GM18870 (cell line): ENCODE results near the gene ADAMTS14.

Source experiments
- ATAC-seq: cut with Tn5 transposase; IDR thresholded peaks from one replicate; pipeline ENCODE4 v1.9.1; 2021; ENCODE audit warnings: moderate library complexity; ENCODE audit not compliant: unreplicated experiment

Gene ADAMTS14

DNA sequence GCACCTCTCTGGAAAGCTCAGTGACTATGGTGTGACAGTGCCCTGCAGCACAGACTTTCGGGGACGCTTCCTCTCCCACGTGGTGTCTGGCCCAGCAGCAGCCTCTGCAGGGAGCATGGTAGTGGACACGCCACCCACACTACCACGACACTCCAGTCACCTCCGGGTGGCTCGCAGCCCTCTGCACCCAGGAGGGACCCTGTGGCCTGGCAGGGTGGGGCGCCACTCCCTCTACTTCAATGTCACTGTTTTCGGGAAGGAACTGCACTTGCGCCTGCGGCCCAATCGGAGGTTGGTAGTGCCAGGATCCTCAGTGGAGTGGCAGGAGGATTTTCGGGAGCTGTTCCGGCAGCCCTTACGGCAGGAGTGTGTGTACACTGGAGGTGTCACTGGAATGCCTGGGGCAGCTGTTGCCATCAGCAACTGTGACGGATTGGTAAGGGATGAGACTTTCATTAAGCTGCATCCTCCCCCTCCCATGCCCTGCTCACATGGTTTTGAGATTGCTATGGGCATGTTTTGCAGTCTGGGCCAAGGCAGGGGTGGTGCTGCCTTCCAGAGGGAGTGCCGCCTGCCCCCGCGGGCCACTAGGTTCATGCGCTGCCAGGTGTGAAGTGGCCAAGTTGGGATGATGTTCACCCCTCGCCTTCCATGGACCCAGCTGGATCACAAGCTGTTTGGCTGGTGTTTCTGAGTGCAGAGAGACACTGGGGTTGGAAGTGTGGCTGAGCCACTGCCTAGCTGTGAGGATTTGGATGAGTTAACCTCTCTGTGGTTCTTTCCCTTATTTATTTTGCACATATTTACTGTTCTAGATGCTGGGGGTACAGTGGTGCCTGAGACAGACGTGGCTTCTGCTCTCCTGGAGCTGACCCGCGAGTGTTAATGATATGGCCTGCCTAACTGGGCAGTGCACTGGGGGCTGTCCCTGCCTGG lies 2.5 kb downstream of the ADAMTS14 start:
- ATAC-seq, result no peak

DNA sequence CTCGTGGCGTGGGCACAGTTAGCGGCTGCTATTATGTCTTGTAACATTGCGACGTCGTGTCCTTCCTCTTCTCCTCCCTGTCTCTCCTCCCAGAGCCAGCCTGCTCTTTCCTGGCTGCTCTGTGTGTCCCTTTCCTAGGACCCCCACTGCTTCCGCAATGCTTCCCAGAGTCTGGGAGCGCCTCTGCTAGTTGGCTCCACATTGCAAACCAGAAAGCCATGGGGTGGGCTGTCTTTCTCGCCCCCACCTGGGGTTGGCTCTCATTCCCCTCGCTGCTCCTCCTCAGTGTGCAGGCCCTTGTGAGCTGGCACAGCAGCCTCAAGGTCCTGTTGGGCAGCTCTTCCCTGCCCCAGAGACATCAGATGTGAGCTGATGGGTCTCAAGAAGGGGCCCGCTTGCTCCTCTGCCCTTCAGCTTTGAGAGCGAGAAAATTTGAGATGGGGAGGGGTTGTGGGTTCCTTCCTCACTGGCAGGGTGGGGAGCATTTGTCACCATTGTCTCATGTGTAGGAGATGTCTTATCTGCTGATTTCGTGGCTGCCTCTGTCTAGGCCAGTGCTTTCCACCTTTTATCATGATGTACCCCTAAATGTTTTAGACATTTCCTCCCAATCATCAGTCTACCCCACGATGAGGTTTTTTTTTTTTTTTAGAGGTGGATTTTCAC lies 3.3 kb downstream of the ADAMTS14 start:
- ATAC-seq, result no peak

DNA sequence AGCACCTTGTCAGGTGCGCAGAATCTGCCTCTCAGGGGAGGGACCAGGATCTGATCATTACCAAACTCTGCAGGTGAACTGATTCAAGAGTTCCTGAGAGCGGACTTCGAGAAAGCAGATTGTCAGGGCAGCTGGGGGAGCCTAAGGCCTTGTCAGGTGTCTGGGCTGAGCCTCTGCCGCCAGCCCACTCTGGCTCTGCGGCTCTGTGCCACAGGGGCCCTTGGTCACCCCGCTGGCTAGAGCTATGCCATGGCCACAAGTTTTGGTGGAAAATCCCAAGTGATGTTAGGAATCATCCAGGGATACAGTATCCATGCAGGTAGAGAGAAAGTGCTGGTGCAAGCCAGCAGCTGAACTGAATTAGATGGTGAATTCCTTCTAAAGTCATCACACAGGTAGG lies 4.2 kb downstream of the ADAMTS14 start:
- no peak for ATAC-seq

DNA sequence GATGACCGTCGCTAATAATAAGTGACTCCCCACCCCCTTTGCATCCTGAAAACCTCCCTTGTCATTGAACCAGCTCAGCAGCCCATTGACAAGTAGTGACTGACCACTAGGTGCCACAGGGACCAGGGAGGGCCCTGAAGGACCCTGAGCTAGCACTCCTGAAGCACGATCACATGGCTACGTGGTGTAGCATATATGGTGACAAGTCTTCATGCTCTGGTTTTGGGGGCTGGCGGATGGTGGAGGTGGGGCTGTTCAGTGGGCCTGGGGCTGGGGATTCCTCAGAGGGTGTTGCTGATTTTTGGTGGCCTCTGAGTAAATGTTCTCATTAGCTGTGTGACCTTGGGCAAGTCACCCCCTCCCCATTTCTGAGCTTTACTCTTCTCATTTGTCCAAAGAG lies 4.7 kb downstream of the ADAMTS14 start:
- ATAC-seq, result no peak

DNA sequence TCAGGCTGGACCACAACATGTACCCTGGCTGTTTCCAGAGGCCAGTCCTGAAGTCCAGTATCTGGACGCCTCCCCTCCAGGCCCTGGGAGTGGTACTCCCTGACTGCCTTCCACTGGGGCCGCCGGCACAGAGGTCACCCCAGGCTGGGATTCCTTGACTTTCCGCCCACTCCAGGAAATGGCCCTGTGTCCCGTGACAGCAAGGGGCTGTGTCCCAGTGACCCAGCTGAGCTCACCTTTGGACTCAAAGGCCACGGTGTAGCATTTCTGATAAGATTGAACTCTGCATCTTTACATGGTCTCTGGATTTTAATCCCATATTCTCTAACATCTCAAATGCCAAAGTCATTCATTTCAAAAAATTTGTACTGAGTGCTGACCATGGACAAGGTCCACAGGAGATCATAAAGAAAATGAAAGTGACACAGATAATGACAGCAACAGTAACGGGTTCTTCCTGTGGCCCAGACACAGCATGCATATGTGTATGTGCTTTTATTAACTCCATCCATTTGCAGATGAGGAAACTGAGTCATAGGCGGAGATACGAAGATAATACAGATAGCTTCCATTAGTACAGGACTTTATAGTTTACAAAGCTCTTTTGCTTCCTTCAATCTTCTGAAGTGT lies 5.4 kb downstream of the ADAMTS14 start:
- no peak for ATAC-seq

DNA sequence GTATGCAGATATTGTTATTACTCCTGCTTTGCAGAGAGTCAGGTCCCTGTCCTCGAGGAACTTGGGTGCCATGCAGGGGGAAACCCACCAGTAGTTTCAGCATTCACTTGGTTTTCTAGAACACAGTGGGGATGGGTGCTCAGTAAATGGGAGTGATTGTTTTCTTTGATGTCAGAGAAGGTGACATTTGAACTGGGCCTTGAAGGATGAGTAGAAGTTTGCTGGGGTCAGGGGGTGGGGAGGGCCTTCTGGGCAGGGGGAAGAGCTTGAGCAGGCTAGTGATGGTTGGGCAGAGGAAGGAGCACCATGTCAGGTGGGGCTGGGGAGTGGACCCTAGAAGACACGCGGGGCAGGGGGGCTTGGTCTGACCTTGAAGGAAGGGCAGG lies 5.9 kb downstream of the ADAMTS14 start:
- no peak for ATAC-seq

DNA sequence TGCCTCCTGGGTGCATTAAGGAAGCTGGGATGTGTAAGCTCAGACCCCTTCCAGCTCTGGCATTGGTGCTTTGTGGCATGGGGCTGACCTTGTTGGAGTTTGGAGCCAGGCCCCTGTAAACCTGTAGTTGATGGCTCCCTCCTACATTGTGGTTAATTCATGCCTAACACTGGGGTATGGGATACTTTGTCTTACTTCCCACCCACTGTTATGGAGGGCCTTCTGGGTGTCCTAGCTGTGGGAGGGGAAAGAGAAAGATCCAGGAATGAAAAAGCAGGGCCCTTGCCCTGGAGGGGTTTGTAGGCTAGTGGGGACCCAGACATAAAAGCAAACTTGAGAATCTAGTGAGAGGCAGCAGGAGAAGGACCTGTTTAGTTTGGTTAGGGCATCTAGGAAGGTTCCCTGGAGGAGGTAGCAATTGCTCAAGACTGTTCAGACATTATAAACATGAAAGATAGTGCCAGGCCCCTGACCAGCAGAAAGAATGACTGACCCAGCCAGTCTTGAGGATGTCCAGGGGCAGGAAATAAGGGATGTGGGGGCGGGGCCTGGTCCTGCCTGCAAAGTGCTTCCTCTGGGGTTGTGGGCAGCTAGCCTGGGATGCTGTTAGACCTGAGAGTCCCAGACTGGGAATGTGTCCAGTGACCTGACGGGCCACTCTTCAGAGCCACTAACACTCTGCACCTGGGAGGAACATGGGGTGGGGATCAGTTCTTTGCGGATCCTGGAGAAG lies 6.6 kb downstream of the ADAMTS14 start:
- ATAC-seq, result no peak

DNA sequence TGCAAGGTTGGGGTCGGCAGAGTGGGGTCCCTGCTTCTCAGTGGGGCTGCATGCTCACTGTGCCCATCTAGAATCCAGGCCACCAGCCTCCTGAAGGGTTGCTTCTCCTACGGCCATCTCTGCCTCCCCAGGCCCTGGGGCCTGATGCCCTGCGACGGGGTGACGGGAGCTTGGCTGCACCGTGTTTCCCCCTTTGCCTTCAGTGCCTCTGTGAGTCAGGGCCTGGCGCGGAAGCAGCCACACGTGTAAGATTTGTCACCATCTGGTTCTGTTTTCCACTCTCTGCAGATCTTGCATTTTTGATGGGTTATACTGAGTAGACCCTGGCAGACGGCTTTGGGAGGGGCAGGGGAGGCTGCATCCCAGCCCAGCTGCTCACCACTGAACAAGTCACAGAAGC lies 7.2 kb downstream of the ADAMTS14 start:
- ATAC-seq, result no peak

DNA sequence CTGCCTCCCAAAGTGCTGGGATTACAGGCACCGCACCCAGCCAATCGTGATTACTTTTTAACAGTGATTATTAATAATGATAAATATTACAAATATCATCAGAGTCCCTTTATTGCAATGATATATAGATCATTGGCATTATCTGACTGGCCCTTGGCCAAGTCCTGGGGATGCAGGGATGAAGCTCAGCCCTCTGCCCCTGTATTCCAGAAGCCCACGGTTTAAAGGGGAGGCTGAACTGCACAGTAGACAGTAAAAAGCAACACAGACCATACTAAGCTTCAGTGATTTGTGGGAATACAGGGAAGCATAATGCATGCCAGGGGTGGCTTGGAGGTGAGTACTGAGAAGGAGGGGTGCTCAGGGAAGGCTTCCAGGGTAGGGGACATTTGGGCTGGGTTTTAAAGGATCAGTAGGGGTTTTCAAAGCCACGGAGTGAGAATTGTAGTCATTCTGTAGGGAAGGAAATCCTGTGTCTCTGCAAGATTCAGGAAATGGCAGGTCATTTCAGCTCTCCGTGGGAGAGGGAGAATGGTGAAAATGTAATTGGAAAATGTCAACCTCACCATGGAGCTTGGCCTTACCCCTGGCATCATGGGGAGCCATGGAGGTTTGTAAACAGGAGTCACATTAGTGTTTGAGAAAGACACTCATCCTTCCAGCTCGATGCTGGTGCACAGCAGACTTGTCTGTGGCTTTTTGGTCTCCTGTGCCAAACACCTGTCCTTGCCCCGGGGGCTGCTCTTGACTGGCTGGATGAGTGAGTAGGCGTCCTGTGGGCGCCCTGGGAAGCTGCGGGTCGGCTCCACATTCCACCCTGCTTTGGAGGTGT lies 8.8 kb downstream of the ADAMTS14 start:
- no peak for ATAC-seq

DNA sequence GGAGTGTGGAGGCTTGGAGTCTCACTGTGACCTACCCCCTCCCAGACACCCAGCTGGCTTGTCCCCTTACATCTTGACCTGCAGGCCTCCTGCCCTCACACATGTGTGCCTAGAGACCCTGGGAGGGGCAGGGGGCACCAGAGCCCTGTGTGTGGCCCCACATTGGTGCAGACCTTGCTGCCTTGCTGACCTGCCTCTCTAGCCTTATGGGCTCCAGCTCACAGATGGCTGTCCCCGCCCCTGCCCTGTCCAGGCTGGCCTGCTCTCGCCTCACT lies 9.4 kb downstream of the ADAMTS14 start:
- ATAC-seq, result no peak

DNA sequence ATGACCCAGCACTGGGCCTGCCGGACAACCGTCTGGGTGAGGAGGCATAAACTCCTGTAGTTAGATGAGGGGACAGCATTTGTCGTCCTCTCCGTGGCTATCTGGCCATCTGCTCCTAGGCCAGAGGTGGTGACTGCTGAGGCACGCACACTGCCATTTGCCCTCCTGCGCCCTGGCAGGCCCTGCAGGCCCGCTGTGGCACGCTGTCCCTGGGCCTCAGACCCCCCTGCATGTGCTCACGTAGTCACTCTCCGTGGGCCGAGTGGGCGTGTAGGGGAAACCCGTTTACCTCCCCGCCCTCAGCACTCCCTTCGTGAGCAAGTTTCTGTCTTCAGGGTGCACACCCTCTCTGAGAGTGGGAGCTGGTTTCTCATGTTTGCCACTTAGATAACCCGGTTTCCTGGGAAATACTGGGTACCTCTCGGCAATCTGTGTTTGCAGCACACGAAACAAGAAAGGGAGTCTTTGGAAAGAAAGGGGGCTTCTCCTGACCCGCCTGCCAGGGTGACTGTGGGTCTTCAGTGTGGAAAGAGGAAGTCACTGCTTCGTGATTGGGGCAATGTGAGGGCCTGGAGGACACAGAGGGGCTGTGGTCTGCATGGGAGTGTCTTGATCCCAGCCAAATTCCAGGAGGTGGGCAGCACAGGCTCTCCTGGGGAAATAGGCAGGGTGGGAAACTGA lies 10.8 kb downstream of the ADAMTS14 start:
- no peak for ATAC-seq

DNA sequence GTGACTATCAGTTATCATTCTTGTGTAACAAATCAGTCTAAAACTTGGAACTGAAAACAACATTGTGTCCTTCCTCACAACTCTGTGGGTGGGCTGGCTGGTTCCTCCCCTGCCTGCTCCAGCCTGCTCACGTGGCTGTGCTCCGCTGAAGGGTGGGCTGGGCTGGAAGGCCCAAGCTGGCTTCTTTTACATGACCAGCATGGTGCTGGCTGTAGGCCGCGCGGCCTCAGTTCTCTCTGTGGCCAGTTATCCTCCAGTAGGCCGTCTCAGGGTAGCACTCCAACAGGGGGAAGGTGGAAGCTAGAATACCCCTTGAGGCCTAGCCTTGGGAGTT lies 11.3 kb downstream of the ADAMTS14 start:
- ATAC-seq, result no peak

DNA sequence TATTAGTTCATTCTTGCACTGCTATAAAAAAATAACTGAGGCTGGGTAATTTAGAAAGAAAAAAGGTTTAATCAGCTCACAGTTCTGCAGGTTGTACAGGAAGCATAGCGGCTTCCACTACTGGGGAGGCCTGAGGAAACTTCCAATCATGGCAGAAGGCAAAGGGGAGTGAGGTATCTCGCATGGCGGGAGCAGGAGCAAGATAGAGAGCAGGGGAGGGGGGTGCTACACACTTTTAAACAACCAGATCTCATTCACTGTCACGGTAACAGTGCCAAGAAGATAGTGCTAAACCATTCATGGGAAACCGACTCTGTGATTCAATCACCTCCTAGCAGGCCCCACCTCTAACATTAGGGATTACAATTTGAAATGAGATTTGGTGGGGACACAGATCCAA lies 11.6 kb downstream of the ADAMTS14 start:
- ATAC-seq, result no peak

DNA sequence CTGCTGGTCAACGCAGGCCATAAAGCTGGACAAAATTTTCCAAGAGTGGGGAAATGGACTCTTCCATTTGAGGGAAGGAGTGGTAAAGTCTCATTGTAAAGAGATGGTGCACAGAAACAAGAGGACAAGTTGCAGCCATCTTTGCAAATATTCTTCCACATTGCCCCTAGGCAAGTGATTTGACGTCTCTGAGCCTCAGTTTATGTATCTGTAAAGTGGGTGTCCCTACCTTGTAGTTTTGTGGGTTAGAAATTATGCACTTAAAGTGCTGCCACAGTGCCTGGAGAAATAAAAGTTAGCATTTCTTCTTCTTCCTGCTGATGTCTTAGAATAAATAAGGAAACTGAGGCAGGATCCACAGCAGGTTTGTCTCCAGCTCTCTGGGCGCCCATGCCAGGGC lies 12.1 kb downstream of the ADAMTS14 start:
- no peak for ATAC-seq

DNA sequence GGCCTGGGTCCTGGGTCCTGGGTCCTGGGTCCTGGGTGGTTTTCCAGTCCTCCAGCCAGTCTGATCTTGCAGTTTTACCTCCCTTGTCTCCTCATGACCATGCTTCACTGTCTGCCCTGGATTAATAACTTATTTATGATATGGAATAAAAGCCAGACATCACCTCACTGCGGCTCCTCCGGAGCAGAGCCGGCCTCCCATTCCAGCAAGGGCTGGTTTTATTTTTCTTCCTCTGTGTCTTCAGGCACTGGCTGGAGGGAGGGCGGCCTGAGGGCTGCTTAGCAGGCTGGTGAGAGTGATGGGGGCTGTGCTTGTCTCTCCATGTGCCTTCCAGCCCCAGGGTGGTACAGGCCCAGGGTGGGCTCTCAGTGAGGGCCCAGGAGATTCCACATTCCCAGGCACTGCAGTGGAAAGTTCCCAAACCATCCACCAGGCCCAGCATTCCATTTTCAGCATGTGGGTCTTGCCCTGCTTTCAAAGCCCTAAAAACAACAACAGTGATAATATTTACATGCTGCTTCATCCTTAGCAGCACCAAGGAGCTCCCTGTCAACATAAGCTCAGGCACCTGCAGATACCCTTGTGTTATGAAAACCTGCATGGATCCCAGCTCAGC lies 12.6 kb downstream of the ADAMTS14 start:
- ATAC-seq, result no peak

DNA sequence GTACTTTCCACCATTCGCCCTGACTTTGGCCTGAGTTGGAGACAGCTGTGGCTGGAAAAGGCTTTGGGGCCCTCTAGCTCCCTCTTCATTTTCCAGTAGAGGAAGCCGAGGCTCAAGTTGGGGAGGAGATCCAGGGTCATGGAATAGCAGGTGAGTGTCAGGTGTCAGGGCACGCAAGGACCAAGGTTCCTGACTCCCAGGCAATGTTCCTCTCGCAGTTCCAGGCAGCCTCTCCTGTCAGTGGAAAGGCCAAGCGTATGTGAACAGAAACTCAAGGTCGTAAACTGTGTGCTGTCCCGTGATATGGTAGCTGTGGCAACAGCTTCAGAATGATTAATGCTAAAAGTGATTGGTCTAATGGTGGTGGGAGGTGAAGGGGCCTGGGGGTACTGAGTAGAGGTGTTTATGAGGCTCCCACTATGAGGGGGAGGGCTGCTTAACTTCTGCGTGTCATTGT lies 13.2 kb downstream of the ADAMTS14 start:
- no peak for ATAC-seq

DNA sequence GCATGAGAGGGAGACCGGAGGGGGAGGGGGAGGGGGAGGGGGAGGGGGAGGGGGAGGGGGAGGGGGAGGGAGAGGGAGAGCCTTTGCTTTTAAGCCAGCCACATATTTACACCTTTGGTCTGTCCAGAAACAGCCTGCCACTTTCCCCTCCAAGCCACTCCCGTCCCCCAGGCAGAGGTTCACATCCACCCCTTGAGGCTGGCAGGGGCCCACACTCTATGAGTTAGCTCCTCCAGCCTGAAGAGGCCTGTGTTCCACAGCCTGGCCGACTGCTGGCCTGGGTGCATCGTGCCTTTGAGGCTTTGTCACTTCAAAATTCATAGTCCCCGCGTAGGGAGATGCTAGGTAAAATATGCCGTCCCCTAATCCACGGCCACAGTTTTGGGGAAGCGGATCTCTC lies 16.5 kb downstream of the ADAMTS14 start:
- no peak for ATAC-seq

DNA sequence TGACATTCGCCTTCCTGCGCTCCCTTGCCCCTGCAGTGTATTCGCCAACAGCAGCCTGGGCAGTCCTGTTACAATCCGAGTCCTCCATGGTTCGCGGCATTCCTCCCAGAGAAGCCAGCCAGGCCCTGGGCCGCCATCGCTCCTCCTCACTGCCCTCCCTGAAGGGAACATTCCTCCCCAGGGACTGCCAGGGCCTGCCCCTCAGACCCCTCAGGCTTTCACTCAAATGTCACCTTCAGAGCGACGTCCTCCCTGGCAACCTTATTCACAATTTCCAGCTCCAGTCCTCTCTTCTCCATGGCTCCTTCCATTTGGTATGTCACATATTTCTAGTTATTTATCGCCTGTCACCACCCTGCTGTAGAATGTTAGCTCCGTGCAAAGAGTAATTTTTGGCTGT lies 17.4 kb downstream of the ADAMTS14 start:
- ATAC-seq, result no peak

DNA sequence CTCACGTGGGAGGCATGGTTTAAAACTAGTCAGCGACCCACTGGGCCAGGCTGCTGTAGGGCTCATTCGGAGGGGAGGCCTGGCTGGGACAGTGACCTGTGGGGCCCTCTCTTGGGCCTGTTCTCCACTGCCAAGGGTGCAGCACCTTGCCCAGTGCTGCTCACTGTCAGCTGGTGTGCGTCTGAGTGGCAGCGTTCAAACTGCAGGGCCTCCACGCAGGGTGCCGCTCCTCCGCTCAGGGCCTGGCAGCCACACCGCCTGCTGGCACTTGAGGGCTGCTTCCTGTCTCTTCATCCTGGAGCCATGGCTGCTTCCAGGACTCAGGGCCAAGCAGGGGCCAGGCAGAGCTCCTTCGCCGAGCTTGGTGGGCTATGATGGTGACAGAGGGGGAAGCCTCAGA lies 18.3 kb downstream of the ADAMTS14 start:
- no peak for ATAC-seq

DNA sequence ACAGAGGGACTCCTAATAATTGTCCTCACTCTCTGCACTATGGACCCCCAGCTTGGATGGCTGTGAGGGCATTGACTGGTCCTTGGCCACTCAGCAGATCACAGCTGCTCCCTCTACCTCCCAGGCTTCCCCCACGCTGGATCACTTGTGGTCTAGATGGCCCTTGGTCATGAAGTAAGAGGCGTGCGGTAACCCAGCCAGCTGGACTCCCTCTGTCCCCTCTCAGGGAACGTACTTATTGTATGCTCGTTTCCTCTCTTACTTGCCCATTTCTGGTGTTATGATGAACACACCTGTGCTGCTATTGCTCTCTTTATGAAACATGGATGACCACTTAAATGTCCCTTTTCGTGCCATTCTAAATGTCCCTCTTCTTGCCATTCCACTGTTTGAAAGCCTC lies 19.3 kb downstream of the ADAMTS14 start:
- no peak for ATAC-seq
